ENCODE data around the gene ASPG. TPM values are rescaled to one million over a fixed set of nuclear protein-coding genes. Genes with fewer than 3 reads are reported as not detected.

Gene ASPG
- total RNA-seq, 1 experiment from 2014 or later, result 3.4 TPM

DNA sequence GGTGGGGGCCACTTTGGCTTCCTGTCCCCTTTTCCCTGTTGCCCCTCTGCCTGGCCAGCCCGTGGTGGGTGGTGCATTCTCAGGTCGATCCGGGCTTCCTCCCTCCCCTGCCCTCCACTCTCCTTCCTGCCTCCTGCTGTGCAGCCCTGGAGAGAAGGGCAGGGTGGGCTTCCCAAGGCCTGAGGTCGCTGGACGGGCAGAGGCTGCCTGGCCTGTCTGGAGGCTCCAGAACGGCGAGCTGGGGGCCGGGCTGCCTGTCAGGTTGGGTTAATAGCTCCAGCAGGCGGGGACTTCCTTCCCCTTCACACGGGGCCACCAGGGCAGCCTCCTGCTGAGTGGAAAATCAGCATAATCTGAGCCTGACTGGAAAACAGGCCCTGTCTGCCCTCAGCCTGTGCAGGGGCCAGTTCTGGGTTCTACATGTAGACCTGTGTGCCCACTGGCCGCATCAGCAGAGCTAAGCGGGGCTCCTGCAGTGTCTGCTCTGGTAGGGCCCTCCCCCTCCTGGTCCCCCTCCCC is 64.2 kb downstream of the ASPG start:
- Mint-ChIP-seq H3K36me3 (no peaks in the 10 kb centered on the region), H3K27ac (no peak overlapping the region), H3K4me1 (peaks cover 35% of the 10 kb centered on the region), H3K9me3 (no peaks in the 10 kb centered on the region), H3K4me3 (no peak overlapping the region), H3K27me3 (ENCODE audit: low read depth) (no peaks in the 10 kb centered on the region)
- peak; percentile 76 for ATAC-seq
- TF ChIP-seq, protein P1, sequence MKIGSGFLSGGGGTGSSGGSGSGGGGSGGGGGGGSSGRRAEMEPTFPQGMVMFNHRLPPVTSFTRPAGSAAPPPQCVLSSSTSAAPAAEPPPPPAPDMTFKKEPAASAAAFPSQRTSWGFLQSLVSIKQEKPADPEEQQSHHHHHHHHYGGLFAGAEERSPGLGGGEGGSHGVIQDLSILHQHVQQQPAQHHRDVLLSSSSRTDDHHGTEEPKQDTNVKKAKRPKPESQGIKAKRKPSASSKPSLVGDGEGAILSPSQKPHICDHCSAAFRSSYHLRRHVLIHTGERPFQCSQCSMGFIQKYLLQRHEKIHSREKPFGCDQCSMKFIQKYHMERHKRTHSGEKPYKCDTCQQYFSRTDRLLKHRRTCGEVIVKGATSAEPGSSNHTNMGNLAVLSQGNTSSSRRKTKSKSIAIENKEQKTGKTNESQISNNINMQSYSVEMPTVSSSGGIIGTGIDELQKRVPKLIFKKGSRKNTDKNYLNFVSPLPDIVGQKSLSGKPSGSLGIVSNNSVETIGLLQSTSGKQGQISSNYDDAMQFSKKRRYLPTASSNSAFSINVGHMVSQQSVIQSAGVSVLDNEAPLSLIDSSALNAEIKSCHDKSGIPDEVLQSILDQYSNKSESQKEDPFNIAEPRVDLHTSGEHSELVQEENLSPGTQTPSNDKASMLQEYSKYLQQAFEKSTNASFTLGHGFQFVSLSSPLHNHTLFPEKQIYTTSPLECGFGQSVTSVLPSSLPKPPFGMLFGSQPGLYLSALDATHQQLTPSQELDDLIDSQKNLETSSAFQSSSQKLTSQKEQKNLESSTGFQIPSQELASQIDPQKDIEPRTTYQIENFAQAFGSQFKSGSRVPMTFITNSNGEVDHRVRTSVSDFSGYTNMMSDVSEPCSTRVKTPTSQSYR (CRISPR knock-in tag; IDR thresholded peaks at IDR 0.05), result 0 out of 2 replicates have a peak, but pooled peaks have one; percentile 8
- TF ChIP-seq ZNF423 (CRISPR knock-in tag; IDR thresholded peaks at IDR 0.05) (peak; percentile 85), FOXK1 (CRISPR knock-in tag; IDR thresholded peaks at IDR 0.05) (no peak), AFF4 (CRISPR knock-in tag; IDR thresholded peaks at IDR 0.05; ENCODE audit: borderline replicate concordance) (no peak), MXD4 (CRISPR knock-in tag; IDR thresholded peaks at IDR 0.05; ENCODE audit: borderline replicate concordance) (no peak), TEAD1 (CRISPR knock-in tag; IDR thresholded peaks at IDR 0.05) (no peak)
- TF ChIP-seq, protein P2, sequence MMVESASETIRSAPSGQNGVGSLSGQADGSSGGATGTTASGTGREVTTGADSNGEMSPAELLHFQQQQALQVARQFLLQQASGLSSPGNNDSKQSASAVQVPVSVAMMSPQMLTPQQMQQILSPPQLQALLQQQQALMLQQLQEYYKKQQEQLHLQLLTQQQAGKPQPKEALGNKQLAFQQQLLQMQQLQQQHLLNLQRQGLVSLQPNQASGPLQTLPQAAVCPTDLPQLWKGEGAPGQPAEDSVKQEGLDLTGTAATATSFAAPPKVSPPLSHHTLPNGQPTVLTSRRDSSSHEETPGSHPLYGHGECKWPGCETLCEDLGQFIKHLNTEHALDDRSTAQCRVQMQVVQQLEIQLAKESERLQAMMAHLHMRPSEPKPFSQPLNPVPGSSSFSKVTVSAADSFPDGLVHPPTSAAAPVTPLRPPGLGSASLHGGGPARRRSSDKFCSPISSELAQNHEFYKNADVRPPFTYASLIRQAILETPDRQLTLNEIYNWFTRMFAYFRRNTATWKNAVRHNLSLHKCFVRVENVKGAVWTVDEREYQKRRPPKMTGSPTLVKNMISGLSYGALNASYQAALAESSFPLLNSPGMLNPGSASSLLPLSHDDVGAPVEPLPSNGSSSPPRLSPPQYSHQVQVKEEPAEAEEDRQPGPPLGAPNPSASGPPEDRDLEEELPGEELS (CRISPR knock-in tag; IDR thresholded peaks at IDR 0.05), result 0 out of 2 replicates have a peak, but pooled peaks have one; percentile 51
- TF ChIP-seq, protein P3, sequence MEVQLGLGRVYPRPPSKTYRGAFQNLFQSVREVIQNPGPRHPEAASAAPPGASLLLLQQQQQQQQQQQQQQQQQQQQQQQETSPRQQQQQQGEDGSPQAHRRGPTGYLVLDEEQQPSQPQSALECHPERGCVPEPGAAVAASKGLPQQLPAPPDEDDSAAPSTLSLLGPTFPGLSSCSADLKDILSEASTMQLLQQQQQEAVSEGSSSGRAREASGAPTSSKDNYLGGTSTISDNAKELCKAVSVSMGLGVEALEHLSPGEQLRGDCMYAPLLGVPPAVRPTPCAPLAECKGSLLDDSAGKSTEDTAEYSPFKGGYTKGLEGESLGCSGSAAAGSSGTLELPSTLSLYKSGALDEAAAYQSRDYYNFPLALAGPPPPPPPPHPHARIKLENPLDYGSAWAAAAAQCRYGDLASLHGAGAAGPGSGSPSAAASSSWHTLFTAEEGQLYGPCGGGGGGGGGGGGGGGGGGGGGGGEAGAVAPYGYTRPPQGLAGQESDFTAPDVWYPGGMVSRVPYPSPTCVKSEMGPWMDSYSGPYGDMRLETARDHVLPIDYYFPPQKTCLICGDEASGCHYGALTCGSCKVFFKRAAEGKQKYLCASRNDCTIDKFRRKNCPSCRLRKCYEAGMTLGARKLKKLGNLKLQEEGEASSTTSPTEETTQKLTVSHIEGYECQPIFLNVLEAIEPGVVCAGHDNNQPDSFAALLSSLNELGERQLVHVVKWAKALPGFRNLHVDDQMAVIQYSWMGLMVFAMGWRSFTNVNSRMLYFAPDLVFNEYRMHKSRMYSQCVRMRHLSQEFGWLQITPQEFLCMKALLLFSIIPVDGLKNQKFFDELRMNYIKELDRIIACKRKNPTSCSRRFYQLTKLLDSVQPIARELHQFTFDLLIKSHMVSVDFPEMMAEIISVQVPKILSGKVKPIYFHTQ (CRISPR knock-in tag; IDR thresholded peaks at IDR 0.05), result no peak
- ChIA-PET CTCF (interaction anchor here (0.6 to 2.6 kb wide), 13 partner anchors 10 to 414 kb away, joined by 3 to 16 read pairs (median 4); partner anchors contain the start of gene ASPG), POLR2A (no interaction called here)
- DNase-seq (ENCODE audit: low spot score), result peak; percentile 75

DNA sequence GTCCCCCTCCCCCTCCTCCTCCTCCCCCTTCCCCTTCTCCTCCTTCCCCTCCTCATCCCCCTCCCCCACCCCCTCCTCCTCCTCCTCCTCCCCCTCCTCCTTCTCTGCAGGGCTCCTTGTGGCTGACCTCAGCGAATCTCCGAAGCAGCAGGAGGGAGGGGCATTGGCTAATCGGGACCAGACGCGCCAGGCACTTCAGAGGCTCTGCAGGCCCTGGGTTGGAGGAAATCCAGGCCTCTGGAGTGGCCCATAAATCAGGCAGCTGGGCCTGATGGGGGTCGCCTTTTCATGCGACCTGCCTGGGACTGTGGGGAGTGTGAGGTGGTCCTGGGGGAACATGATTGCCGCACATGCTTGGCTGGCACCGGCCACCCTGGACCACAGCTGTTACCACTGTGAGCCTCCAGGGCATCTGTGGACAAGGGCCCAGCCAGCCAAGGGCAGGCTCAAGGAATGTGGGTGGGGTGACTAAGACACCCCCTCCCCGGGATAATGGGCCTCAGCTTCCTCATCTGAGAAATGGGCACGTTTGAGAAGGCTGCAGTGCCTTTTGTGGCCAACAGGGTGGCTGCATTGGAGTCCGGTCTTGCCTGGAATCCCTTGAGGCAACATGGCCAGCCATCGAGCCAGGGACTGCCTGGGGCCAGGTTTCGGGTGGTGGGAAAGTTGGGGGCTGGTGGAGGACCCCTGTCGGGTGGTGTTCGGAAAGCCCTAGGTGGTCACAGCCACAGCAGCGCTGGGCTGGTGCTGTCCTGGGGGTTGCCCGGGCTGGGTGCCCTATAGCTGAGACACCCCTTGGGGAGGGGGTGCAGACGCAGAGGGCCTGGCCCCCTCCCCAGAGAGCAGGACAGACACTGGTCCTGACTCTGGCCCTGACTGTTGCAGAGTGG is 64.9 kb downstream of the ASPG start:
- no peaks in the 10 kb centered on the region for H3K36me3 Mint-ChIP-seq
- ChIA-PET POLR2A (no interaction called here), CTCF (interaction anchor here (0.6 to 2.6 kb wide), 15 partner anchors 10 to 526 kb away, joined by 3 to 16 read pairs (median 4); partner anchors contain the start of gene ASPG)
- H3K4me1 Mint-ChIP-seq, result peaks cover 35% of the 10 kb centered on the region
- H3K9me3 Mint-ChIP-seq, result no peaks in the 10 kb centered on the region
- peak; percentile 43 for ATAC-seq
- peak overlapping the region; percentile 84; the same call in 1 of the 2 replicates for H3K27ac Mint-ChIP-seq
- no peak overlapping the region for H3K4me3 Mint-ChIP-seq
- peak; percentile 71 for DNase-seq (ENCODE audit: low spot score)
- H3K27me3 Mint-ChIP-seq (ENCODE audit: low read depth), result no peaks in the 10 kb centered on the region
- TF ChIP-seq, protein P3 (CRISPR knock-in tag; IDR thresholded peaks at IDR 0.05), result 0 out of 2 replicates have a peak, but pooled peaks have one; percentile 30
- no peak for TF ChIP-seq FOXP1 (CRISPR knock-in tag; IDR thresholded peaks at IDR 0.05; ENCODE audit: borderline replicate concordance)
- peak; percentile 57; the same call in 1 of the 2 replicates for TF ChIP-seq CTCF (IDR thresholded peaks at IDR 0.05)
- TF ChIP-seq TCF7 (CRISPR knock-in tag; IDR thresholded peaks at IDR 0.05; ENCODE audit: low read depth), result no peak
- 0 out of 2 replicates have a peak, but pooled peaks have one; percentile 21 for TF ChIP-seq ZNF423 (CRISPR knock-in tag; IDR thresholded peaks at IDR 0.05)
